H1 (cell line): ENCODE results near the gene BATF2. TPM values are rescaled to one million over a fixed set of nuclear protein-coding genes. Genes with fewer than 3 reads are reported as not detected.

ENCODE experiments used
- CTCF ChIA-PET: fragments of 300-600 bp; sonication (Branson Sonifier 250); formaldehyde crosslinking; loops from one replicate; lab custom pipeline; 2021; ENCODE audit not compliant: partially characterized antibody; lab: Charles Lee
- POLR2A ChIA-PET: fragments of 300-600 bp; sonication (Branson Sonifier 250); formaldehyde crosslinking; loops from one replicate; lab custom pipeline; 2021; ENCODE audit warnings: inconsistent platforms; ENCODE audit not compliant: partially characterized antibody; lab: Charles Lee
- DNase-seq, 2 experiments: peaks; one replicate each; pipeline versions ENCODE4 v3.0.0 to v3.0.0-alpha.2; 2010 to 2022; ENCODE audit warnings: low spot score in 2 of 2, low read depth in 1 of 2, mixed read lengths in 1 of 2
- FAIRE-seq: peaks from 2 replicates; lab custom pipeline; 2011; peaks lifted over from hg19 to GRCh38; lab: Jason Lieb, UNC
- H2AFZ ChIP-seq: 2 replicates; pipeline ENCODE4 v1.8.1; 2012; ENCODE audit warnings: low read length, inconsistent platforms
- H2AK5ac ChIP-seq: 2 replicates; pipeline ENCODE4 v1.6.1; 2013; ENCODE audit warnings: low read depth, low read length
- H2BK120ac ChIP-seq: replicated peaks from 2 replicates; pipeline ENCODE3; 2013; ENCODE audit warnings: low read depth, low read length, inconsistent platforms
- H2BK12ac ChIP-seq: 2 replicates; pipeline ENCODE4 v1.6.1; 2013; ENCODE audit warnings: low read depth, low read length
- H2BK15ac ChIP-seq: 2 replicates; pipeline ENCODE4 v1.6.1; 2013; ENCODE audit warnings: low read length
- H2BK20ac ChIP-seq: 2 replicates; pipeline ENCODE4 v1.6.1; 2013; ENCODE audit warnings: low read length
- H2BK5ac ChIP-seq: 2 replicates; pipeline ENCODE4 v1.6.1; 2013; ENCODE audit warnings: low read depth, low read length
- H3K14ac ChIP-seq: 2 replicates; pipeline ENCODE4 v1.6.1; 2013; ENCODE audit warnings: inconsistent platforms; ENCODE audit not compliant: insufficient read length
- H3K18ac ChIP-seq: 2 replicates; pipeline ENCODE4 v1.6.1; 2013; ENCODE audit warnings: low read length; ENCODE audit errors: extremely low read depth
- H3K23ac ChIP-seq: 2 replicates; pipeline ENCODE4 v1.6.1; 2013; ENCODE audit warnings: inconsistent platforms; ENCODE audit not compliant: insufficient read length
- H3K23me2 ChIP-seq: 2 replicates; pipeline ENCODE4 v1.6.1; 2013; ENCODE audit warnings: low read depth, low read length
- H3K27ac ChIP-seq: 2 replicates; pipeline ENCODE4 v1.6.1; 2011; ENCODE audit warnings: low read depth, low read length, inconsistent platforms
- H3K27me3 ChIP-seq, 4 experiments: replicated peaks in 1 of 4; 1 replicate in 1 of 4; 2 replicates in 3 of 4; pipeline versions ENCODE4 v1.6.1 to v1.8.1; 2011 to 2013; ENCODE audit warnings: low read length in 3 of 4, mild to moderate bottlenecking in 3 of 4, inconsistent platforms in 2 of 4, mixed read lengths in 2 of 4, moderate library complexity in 1 of 4; ENCODE audit not compliant: control insufficient read depth in 3 of 4, insufficient read depth in 3 of 4; ENCODE audit errors: extremely low read depth in 1 of 4
- H3K36me3 ChIP-seq, 4 experiments: 2 replicates each; pipeline versions ENCODE4 v1.6.1 to v1.8.1; 2011 to 2013; ENCODE audit warnings: mild to moderate bottlenecking in 4 of 4, low read length in 3 of 4, moderate library complexity in 2 of 4, control low read depth in 1 of 4, inconsistent platforms in 1 of 4; ENCODE audit not compliant: insufficient read depth in 4 of 4, control insufficient read depth in 2 of 4
- H3K4ac ChIP-seq: replicated peaks from 2 replicates; pipeline ENCODE3; 2013; ENCODE audit warnings: low read length, low read depth, mixed read lengths, inconsistent platforms; ENCODE audit not compliant: insufficient read length
- H3K4me1 ChIP-seq, 4 experiments: replicated peaks in 1 of 4; 1 replicate in 1 of 4; 2 replicates in 3 of 4; pipeline versions ENCODE4 v1.6.1 to v1.8.1; 2011 to 2013; ENCODE audit warnings: low read length in 3 of 4, inconsistent platforms in 2 of 4, mixed read lengths in 1 of 4; ENCODE audit not compliant: insufficient read depth in 4 of 4, control insufficient read depth in 3 of 4
- H3K4me2 ChIP-seq, 2 experiments: 2 replicates each; pipeline versions ENCODE4 v1.6.1 to v1.8.1; 2011 to 2013; ENCODE audit warnings: low read depth in 2 of 2, low read length in 2 of 2, control low read depth in 1 of 2, inconsistent platforms in 1 of 2, mild to moderate bottlenecking in 1 of 2; ENCODE audit not compliant: insufficient read depth in 1 of 2
- H3K4me3 ChIP-seq, 4 experiments: fragments of 200-600, 300-600 bp in 1 of 4; sonication (generic), shearing (Covaris generic), sonication (Bioruptor Twin) in 1 of 4; 2 replicates each; pipeline versions ENCODE4 v1.5.1 to v1.8.1; 2011 to 2016; ENCODE audit warnings: low read length in 4 of 4, low read depth in 3 of 4, control low read depth in 2 of 4, inconsistent platforms in 2 of 4, mild to moderate bottlenecking in 2 of 4, mixed read lengths in 1 of 4, moderate library complexity in 1 of 4; ENCODE audit not compliant: insufficient read depth in 2 of 4; ENCODE audit errors: extremely low read depth in 1 of 4
- H3K56ac ChIP-seq: replicated peaks from 2 replicates; pipeline ENCODE3; 2013; ENCODE audit warnings: low read depth, mild to moderate bottlenecking, mixed read lengths, low read length, inconsistent platforms; ENCODE audit not compliant: insufficient read length
- H3K79me1 ChIP-seq: 2 replicates; pipeline ENCODE4 v1.6.1; 2013; ENCODE audit warnings: low read depth, low read length, control low read depth
- H3K79me2 ChIP-seq, 2 experiments: 2 replicates each; pipeline versions ENCODE4 v1.6.1 to v1.8.1; 2012 to 2013; ENCODE audit warnings: low read length in 2 of 2, mild to moderate bottlenecking in 2 of 2, inconsistent platforms in 1 of 2; ENCODE audit not compliant: insufficient read depth in 2 of 2, control insufficient read depth in 1 of 2
- H3K9ac ChIP-seq, 4 experiments: replicated peaks in 1 of 4; 1 replicate in 1 of 4; 2 replicates in 3 of 4; pipeline versions ENCODE4 v1.6.1 to v1.8.1; 2011 to 2013; ENCODE audit warnings: low read depth in 3 of 4, low read length in 3 of 4, control low read depth in 2 of 4, mild to moderate bottlenecking in 2 of 4, moderate library complexity in 2 of 4, inconsistent platforms in 1 of 4; ENCODE audit errors: extremely low read depth in 1 of 4
- H3K9me3 ChIP-seq, 2 experiments: 2 replicates each; pipeline versions ENCODE4 v1.6.1 to v1.8.1; 2012 to 2013; ENCODE audit warnings: mild to moderate bottlenecking in 2 of 2, moderate library complexity in 2 of 2, control low read depth in 1 of 2, inconsistent platforms in 1 of 2, low read depth in 1 of 2, low read length in 1 of 2, mixed read lengths in 1 of 2; ENCODE audit not compliant: insufficient read depth in 2 of 2
- H4K20me1 ChIP-seq, 2 experiments: replicated peaks in 1 of 2; 2 replicates each; pipeline versions ENCODE3 to v1.8.1; 2011 to 2013; ENCODE audit warnings: inconsistent platforms in 2 of 2, low read length in 2 of 2, mild to moderate bottlenecking in 1 of 2; ENCODE audit not compliant: insufficient read depth in 2 of 2, control insufficient read depth in 1 of 2
- H4K5ac ChIP-seq: 2 replicates; pipeline ENCODE4 v1.6.1; 2013; ENCODE audit warnings: low read length, low read depth, mixed read lengths, inconsistent platforms; ENCODE audit not compliant: insufficient read length
- H4K8ac ChIP-seq: 2 replicates; pipeline ENCODE4 v1.8.0; 2013; ENCODE audit warnings: mild to moderate bottlenecking, moderate library complexity, low read length, inconsistent platforms; ENCODE audit not compliant: insufficient read depth; ENCODE audit errors: extremely low read depth
- H4K91ac ChIP-seq: replicated peaks from 2 replicates; pipeline ENCODE3; 2013; ENCODE audit warnings: low read length, mixed read lengths, inconsistent platforms; ENCODE audit not compliant: insufficient read length
- CBX8 ChIP-seq: fragments of 300-800, 300-1000 bp; sonication (generic); IDR thresholded peaks from 2 replicates; pipeline ENCODE4 v1.7.1; 2016; ENCODE audit warnings: low read depth, low read length, borderline replicate concordance
- EP300 ChIP-seq, 2 experiments: IDR thresholded peaks; 1 replicate in 1 of 2; 2 replicates in 1 of 2; pipeline ENCODE4 v1.6.1; 2011 to 2012; ENCODE audit warnings: low read depth in 2 of 2, low read length in 2 of 2, mild to moderate bottlenecking in 2 of 2, borderline replicate concordance in 1 of 2, inconsistent platforms in 1 of 2, moderate library complexity in 1 of 2
- FOSL1 ChIP-seq: IDR thresholded peaks from 2 replicates; pipeline ENCODE4 v1.6.1; 2011; ENCODE audit warnings: mild to moderate bottlenecking, low read depth, low read length, moderate library complexity; ENCODE audit not compliant: insufficient read depth
- JUND ChIP-seq: IDR thresholded peaks from 2 replicates; pipeline ENCODE4 v1.6.1; 2011; ENCODE audit warnings: mild to moderate bottlenecking, improper control_type of control experiment, low read length
- KDM5A ChIP-seq: fragments of 200-600 bp; IDR thresholded peaks from 2 replicates; pipeline ENCODE4 v1.7.1; 2012; ENCODE audit warnings: mild to moderate bottlenecking, low read length, inconsistent platforms, mixed read lengths
- RBBP5 ChIP-seq: IDR thresholded peaks from 2 replicates; pipeline ENCODE4 v1.7.1; 2012; ENCODE audit warnings: low read depth, mild to moderate bottlenecking, inconsistent platforms, low read length, moderate library complexity, borderline replicate concordance
- WGBS, 2 experiments: shearing (Covaris generic) in 1 of 2; methylation state at CpG; one replicate each; pipeline versions ENCODE4 v1.1.6 to v1.1.7; 2013 to 2015; ENCODE audit warnings: low lambda C conversion rate in 2 of 2, mixed read lengths in 2 of 2, inconsistent platforms in 1 of 2, low coverage in 1 of 2, missing lambda C conversion rate in 1 of 2; ENCODE audit not compliant: insufficient replicate concordance in 2 of 2, insufficient coverage in 1 of 2, insufficient read length in 1 of 2; ENCODE audit errors: extremely low coverage in 1 of 2, missing lambda C conversion rate in 1 of 2; 5-methylcytosine and 5-hydroxymethylcytosine counted together
- polyA plus RNA-seq, 7 experiments: library from polyadenylated mRNA; depleted of rRNA in 3 of 7; stranded (reverse) in 5 of 7; unstranded in 2 of 7; fragments of >200 nt in 5 of 7; fragments of 200-250 nt in 2 of 7; gene quantifications; 1 replicate in 5 of 7; 2 replicates in 1 of 7; 4 replicates in 1 of 7; pipeline versions ENCODE4 v1.2.1 to v1.2.3, GENCODE V29; 2011 to 2013; ENCODE audit warnings: missing spikeins in 2 of 7, mixed read lengths in 2 of 7
- total RNA-seq: library from RNA; stranded (reverse); fragmentation: NEBNext Ultra II Directional; extraction: Animal tissue kit (Norgen Biotek cat#: 25700); gene quantifications from 2 replicates; pipeline ENCODE4 v1.2.1, GENCODE V29; 2021

Gene BATF2
- total and polyA plus RNA-seq, 2 of the 8 experiments (the other 6 are each of a cell fraction or from before 2014, with no cell fraction given), result 1.4 to 3.1 TPM

GRCh38 chr11:64954201-64954600 is 42.6 kb downstream of the BATF2 start:
- no peak for DNase-seq
- H3K4me3 ChIP-seq, result no peak overlapping the region
- H4K91ac ChIP-seq, result no peak overlapping the region
- no peak overlapping the region for H3K18ac ChIP-seq
- H4K5ac ChIP-seq, result no peak overlapping the region
- H3K9ac ChIP-seq, result no peak overlapping the region
- no peak overlapping the region for H2BK15ac ChIP-seq
- no peak overlapping the region for H3K4ac ChIP-seq
- H4K20me1 ChIP-seq, result no peaks in the 10 kb centered on the region
- H2BK20ac ChIP-seq, result no peak overlapping the region
- CTCF ChIA-PET, result interaction anchor here (1.0 to 2.9 kb wide), 6 partner anchors 9 to 124 kb away, joined by 3 to 13 read pairs (median 6); partner anchors contain the start of gene ARL2
- no peaks in the 10 kb centered on the region for H3K9me3 ChIP-seq
- no peaks in the 10 kb centered on the region for H3K79me2 ChIP-seq
- no peak overlapping the region for H3K56ac ChIP-seq
- no peaks in the 10 kb centered on the region for H3K36me3 ChIP-seq
- 81% methylated on average over 5 of the region's 5 CpGs; no CpG with 5 or more reads in 1 of the 2 experiments for WGBS, 2 experiments
- no peak overlapping the region for H3K14ac ChIP-seq
- no peak for FAIRE-seq
- no peak overlapping the region for H3K4me2 ChIP-seq
- no peak overlapping the region for H2BK120ac ChIP-seq
- no peak overlapping the region for H2AFZ ChIP-seq
- no peak overlapping the region for H3K27ac ChIP-seq
- H2AK5ac ChIP-seq, result no peak overlapping the region
- no peak for TF ChIP-seq FOSL1
- no peak for TF ChIP-seq EP300 (IDR thresholded peaks at IDR 0.05; ENCODE audit: borderline replicate concordance in 1 of 2, low read depth in 2 of 2, low read length in 2 of 2)
- no peak for TF ChIP-seq KDM5A
- no peak for TF ChIP-seq JUND
- no peak for TF ChIP-seq CBX8
- TF ChIP-seq RBBP5, result no peak
- no peak overlapping the region for H4K8ac ChIP-seq
- no peak overlapping the region for H3K23ac ChIP-seq
- POLR2A ChIA-PET, result interaction anchor here (0.7 kb wide), 1 partner anchor 158 kb away, joined by 3 read pairs; no protein-coding TSS in a partner anchor
- H3K79me1 ChIP-seq, result no peaks in the 10 kb centered on the region
- H2BK12ac ChIP-seq, result no peak overlapping the region
- H3K27me3 ChIP-seq, result no peaks in the 10 kb centered on the region
- H2BK5ac ChIP-seq, result no peak overlapping the region
- no peaks in the 10 kb centered on the region for H3K4me1 ChIP-seq
- H3K23me2 ChIP-seq, result no peaks in the 10 kb centered on the region
